NT2/D1 (cell line): Measurements from ENCODE around the gene C5.

Experiments used
- SUZ12 ChIP-seq: IDR thresholded peaks from 2 replicates; pipeline ENCODE4 v1.6.1; 2011; ENCODE audit not compliant: insufficient read length, insufficient read depth; ENCODE audit errors: extremely low read depth
- YY1 ChIP-seq: IDR thresholded peaks from 2 replicates; pipeline ENCODE4 v1.6.1; 2011; ENCODE audit not compliant: insufficient read length, insufficient read depth
- ZNF274 ChIP-seq: IDR thresholded peaks from 2 replicates; pipeline ENCODE4 v1.6.1; 2011; ENCODE audit warnings: mild to moderate bottlenecking, low read depth, low read length

- TF ChIP-seq ZNF274, result no peak
- TF ChIP-seq SUZ12, result no peak
- no peak for TF ChIP-seq YY1
Observed at GRCh38 chr9:120942186-120943001, 107.7 kb downstream of the C5 start.
